Hepatic stellate cell (primary cell): ENCODE results near the gene SIGLEC1.

Experiments
- DNase-seq: peaks from one replicate; pipeline ENCODE4 v3.0.0; 2011; ENCODE audit warnings: low spot score

The SIGLEC1 gene

DNA sequence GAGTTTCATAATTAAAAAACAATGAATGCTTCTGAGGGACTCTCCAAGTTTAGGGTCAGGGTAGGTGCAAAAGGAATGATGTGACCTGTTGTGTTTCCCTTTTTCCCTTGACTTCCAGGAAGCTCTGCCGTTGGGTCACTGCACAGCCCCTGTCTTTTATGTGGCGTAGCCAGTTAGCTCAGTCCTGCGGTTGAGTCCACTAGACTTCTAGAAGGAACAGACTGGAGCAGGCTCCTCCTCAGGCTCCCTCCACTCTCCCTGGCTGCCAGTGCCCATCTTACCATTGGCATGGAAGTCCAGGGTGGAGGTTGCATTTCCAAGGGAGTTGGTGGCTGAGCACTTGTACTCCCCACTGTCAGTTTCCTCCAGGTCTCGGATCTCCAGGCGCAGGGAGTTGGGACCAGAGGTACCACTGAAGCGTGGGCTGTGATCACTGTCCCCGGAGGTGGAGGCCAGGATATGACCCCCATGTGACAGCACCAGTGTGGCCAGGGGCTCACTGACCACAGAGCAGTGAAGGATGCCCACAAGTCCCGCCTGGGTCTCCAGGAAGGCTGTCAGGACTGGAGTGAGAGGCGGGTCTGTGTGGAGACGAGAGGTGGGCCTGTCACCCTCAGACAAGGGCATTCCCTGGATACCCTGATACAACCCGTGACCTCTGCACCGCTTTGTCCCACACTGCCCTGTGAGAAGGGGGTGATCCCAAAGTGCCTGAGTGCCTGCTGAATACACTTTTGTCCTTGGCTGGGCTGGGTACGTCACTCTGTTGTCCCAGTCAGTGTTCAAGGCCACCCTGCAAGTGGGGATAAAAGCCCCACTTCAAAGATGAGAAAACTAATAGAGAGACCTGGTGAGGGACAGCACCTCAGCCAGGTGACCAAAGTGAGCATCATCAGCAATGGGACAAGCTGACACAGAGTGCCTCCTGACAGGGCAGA, 11.1 kb downstream of the SIGLEC1 start:
- DNase-seq = no peak

GRCh38 chr20:3699037-3699436, 13.4 kb downstream of the SIGLEC1 start:
- DNase-seq = no peak

DNA sequence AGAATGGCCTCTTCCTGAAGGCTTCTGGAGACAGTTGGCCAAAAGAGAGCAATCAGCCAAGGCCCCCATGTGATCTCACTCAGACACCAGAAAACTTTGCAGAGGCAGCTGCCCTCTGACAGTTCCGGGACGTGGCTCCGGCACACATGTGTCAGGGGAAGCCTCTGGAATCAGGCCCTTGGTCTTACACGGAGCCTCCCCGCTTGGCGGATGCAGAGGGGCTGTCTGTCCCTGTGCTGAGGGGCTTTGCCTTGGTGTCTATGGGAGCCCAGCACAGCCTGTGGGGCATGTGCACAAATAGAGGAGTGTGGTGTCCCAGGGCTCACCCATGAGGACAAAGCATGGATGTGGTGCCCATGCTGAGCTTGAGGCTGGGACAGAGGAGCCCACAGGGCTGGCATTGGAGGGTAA, 13.8 kb downstream of the SIGLEC1 start:
- DNase-seq = no peak

- DNase-seq = no peak
These were observed 14.7 kb downstream of the SIGLEC1 start for GRCh38 chr20:3697588-3698305.

DNA sequence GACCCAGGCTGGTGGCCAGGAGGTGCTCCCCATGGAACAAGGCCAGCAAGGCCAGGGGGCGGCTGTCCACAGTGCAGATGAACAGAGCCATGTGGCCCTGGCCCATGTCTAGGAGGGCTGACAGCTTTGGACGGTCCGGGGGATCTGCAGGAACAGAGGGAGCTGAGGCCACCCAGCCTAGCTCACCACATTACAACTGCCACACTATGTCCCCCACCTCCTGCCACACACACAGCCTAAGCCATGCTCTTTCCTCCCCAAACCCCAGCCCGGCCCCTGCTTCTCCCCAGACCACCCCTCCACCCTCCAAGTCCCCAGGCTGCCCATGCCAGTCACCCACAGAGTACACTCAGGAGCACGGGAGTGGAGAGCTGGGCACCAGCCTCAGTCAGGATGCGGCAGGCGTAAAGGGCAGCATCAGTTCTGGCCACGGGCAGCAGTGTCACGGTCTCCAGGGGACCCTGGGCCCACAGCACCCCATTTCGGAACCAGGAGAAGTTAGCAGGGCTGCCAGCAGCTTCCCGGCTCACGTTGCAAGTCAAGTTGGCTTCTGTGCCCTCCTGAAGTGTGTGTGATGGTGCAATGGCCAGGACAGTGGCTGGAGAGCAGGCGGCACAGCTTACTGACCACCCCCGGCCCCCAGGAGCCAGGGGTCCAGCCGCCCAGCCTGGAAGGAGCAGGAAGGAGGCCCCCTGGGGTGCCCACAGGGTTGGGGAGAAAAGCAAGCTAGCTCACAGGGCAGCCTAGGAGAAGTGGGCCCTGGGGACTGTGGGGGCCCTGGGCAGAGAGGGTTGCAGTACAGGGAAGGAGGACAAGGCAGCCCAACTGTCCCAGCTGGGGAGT, 15.4 kb downstream of the SIGLEC1 start:
- DNase-seq = no peak

- DNase-seq = no peak
These were observed 16.2 kb downstream of the SIGLEC1 start for GRCh38 chr20:3696200-3696599.

- DNase-seq = no peak
These were observed 17.5 kb downstream of the SIGLEC1 start for GRCh38 chr20:3694864-3695263.

- no peak for DNase-seq
These were observed 19.0 kb downstream of the SIGLEC1 start for GRCh38 chr20:3693376-3693775.

DNA sequence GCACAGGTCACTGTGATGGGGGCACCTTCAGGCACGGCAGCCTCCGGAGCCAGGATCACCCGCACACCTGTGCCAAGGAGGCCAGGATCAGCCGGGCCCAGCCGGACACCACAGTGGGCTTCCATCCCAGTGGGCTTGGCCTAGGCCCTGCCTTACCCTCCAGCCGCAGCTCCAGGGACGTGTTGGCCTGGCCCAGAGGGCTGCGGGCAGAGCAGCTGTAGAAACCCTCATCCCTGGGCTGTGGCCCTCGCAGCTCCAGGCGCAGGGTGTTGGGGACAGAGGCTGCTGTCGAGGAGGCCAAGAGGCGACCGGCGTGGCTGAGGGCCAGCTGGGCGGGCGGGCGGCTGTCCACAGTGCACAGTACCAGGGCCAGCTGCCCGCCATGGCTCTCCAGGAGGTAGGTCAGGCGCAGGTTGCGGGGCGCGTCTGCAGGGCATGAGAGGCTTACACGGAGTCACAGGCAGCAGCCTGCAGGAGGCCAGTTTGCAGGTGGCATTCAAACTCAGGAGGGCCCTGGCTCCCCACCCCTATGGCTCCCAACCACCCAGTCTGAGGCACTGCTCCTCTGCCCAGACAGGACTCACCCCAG, 19.6 kb downstream of the SIGLEC1 start:
- DNase-seq = no peak

DNA sequence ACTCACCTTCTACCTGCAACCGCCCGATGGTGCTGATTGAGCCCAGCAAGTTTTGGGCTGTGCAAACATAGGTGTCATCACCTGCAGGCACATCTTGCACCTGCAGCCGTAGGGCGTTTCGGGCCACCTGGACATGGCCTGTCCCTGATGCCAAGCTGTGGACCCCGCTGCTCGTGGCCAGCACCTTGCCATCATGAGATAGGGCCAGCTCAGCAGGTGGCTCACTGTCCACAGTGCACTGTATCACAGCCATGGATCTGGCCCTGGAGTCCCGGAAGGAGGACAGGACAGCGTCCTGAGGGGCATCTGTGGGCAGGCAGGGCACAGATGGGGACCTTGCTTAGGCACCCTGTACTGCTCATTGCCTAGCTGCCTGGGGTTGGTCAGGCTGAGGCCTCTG, 20.5 kb downstream of the SIGLEC1 start:
- DNase-seq = no peak

GRCh38 chr20:3691306-3691705, 21.1 kb downstream of the SIGLEC1 start:
- no peak for DNase-seq

GRCh38 chr20:3690413-3690812, 22.0 kb downstream of the SIGLEC1 start:
- DNase-seq = no peak

- DNase-seq = no peak
These were observed 22.4 kb downstream of the SIGLEC1 start for GRCh38 chr20:3689978-3690377.

DNA sequence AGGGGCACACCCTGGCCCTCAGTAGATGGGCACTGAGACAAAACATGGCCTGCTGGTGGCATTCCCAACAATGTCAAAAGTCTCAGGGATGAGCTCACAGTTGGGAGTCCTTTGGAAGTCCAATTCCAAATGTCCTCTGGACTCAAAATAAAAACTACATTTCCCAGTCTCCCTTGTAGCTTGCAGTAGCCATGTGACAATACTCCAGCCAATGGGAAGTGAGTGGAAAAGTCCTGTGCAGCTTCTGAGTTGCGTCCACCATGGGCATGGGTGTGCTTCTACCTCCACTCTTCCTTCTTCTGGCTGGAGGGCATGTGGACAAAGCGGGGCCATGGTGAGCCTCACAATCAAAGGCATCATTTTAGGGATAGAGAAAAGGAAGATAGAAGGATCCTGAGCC, 24.7 kb downstream of the SIGLEC1 start:
- DNase-seq = peak; percentile 88

- DNase-seq = peak; percentile 87
These were observed 25.5 kb downstream of the SIGLEC1 start for GRCh38 chr20:3686867-3687321.

DNA sequence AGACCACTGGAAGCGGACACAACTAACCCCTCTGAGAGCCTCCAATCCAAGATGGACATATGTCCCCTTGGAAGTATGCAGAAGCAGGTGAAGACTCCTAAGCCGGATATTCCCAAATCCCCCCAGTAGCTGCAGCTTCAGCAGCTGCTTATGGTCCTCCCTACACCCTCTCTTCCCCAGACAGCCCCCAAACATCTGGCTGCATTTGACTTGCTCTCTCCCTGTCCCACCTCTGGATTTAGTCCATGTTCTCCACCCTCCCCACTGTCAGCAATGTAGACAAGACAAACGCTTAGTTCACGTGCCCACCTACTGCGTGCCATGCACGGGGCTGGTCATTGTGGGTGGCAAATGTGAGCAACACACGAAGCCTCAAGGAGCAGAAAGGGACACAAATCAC, 26.0 kb downstream of the SIGLEC1 start:
- DNase-seq = no peak

- no peak for DNase-seq
These were observed 27.1 kb downstream of the SIGLEC1 start for GRCh38 chr20:3685341-3685740.

GRCh38 chr20:3681931-3682781, 30.2 kb downstream of the SIGLEC1 start, which contains the start of gene ADAM33:
Gene ADAM33 (minus strand): TSS chr20:3682010. CDS start chr20:3682004, 6 bp downstream.
- no peak for DNase-seq

GRCh38 chr20:3681352-3681930, 31.0 kb downstream of the SIGLEC1 start:
- DNase-seq = no peak

DNA sequence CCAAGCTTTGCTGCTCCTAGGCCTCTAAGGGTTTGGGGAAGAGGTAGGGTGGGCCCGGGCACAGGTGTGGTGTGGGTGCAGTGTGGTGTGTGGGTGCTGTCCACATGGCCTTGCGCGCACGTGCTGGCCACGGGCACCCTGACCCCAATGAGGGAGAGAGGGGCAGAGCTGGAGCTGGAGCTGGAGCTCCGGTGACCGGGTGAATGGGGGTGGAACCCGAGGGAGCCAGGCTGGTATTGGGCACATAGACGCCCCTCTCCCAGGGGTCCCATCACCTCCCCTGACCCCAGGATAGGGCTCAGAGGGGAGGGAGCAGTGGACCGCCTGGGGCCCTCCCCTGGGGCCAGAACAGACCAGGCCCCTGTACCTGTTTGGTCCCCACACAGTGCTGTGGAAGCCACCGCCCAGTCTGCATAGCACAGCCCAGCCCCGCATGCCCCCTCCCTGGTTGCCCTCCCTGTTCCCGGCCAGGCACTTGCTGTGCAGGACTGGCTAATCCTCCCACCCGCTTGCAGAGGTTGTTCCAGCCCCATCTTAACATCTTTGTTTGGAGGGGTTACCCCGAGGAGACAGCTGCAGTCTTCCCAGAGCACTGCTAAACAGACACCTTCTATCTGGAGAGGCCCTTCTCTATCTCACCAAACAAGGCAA, 31.6 kb downstream of the SIGLEC1 start:
- DNase-seq = no peak
